Neural progenitor cell (in vitro differentiated cells): ENCODE data around the gene SAMD3.

Source experiments
- EZH2phosphoT487 ChIP-seq: fragments of 200-600 bp; sonication (generic); IDR thresholded peaks from 2 replicates; pipeline ENCODE4 v1.6.1; 2017; ENCODE audit warnings: antibody characterized with exemption
- TF ChIP-seq, protein P1 (sequence below): fragments of 200-600 bp; sonication (generic); IDR thresholded peaks from 2 replicates; pipeline ENCODE4 v1.5.1; 2017; ENCODE audit warnings: antibody characterized with exemption, mild to moderate bottlenecking

DNA sequence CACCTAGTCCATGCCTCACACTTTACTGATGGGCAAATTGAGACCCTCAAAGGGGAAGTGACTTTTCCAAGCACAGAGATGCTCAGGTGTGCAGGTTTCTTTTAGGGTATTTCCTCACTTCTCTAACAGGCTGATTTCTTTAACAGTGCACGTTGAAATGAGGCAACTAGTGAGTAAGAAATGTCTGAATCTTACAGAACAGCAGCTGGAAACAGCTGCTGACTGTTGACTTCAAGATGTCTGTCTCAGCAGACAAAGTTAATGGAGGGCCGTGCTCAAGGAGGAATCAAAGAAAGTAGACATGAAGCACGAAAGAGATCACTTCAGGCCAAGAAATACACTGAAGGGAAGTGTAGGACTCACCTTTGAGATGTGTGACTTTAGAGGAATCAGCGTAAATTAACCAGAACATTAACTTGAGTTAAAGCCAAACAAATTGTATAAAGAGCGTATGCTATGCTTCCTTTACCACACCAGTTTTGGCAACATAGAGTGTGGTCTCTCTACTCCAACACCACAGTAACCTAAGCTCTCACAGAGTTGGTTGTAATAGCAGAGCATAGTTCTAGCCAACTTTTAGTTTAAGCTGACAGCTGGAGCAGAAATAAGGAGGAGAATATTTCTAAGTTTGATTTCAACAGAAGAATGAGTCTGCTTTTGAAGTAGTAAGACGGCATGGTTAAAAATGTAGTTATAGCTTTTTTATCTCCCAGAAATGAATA is 60.9 kb downstream of the SAMD3 start:
- TF ChIP-seq, protein P1, sequence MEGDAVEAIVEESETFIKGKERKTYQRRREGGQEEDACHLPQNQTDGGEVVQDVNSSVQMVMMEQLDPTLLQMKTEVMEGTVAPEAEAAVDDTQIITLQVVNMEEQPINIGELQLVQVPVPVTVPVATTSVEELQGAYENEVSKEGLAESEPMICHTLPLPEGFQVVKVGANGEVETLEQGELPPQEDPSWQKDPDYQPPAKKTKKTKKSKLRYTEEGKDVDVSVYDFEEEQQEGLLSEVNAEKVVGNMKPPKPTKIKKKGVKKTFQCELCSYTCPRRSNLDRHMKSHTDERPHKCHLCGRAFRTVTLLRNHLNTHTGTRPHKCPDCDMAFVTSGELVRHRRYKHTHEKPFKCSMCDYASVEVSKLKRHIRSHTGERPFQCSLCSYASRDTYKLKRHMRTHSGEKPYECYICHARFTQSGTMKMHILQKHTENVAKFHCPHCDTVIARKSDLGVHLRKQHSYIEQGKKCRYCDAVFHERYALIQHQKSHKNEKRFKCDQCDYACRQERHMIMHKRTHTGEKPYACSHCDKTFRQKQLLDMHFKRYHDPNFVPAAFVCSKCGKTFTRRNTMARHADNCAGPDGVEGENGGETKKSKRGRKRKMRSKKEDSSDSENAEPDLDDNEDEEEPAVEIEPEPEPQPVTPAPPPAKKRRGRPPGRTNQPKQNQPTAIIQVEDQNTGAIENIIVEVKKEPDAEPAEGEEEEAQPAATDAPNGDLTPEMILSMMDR, result no peak
- no peak for TF ChIP-seq EZH2phosphoT487
